GM18511 (cell line): Measurements from ENCODE around the gene HS6ST2.
A peak's percentile ranks its signal among the peaks of the same experiment; 100 is the strongest.

Experiments
- ATAC-seq: cut with Tn5 transposase; IDR thresholded peaks from one replicate; pipeline ENCODE4 v1.9.1; 2021; ENCODE audit warnings: mild to moderate bottlenecking, moderate library complexity; ENCODE audit not compliant: unreplicated experiment

The HS6ST2 gene

DNA sequence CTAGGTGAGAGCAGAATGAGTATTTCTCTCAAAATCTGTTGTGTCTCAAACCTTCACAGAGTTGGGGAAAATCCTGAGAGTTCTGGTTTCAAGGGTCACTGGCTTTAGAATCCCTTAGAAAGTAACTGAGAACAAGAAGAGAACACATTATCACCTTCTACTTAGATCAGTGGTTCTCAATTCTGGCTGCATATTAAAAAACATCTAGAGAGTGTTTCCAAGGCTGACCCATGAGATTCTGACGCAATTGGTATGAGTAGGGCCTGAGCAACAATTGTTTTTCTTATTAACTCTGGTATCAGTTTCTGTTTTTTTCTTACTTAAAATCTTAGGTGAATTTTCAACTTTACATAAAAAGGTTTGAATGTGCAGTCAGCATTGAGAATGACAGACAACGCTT, 212.8 kb downstream of the HS6ST2 start:
- no peak for ATAC-seq

DNA sequence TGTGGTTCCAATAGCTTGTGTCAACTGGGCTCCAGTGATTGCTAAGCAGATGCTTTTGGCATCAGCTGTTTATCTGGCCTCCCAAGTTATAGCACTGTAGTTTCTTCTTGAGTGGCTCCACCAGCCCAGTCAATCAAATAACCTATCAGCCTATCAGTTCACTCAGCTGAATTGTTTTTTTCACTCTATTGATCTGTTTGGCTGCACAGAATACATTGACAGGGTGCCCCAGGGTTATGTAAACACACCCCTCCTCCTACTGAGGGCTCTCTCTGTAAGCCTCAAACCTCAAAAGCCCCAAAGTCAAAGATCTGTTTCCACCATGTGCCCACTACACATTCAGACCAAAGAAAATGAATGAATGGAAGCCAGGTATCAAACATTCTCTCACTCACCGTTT, 214.0 kb downstream of the HS6ST2 start:
- peak; percentile 58 for ATAC-seq

DNA sequence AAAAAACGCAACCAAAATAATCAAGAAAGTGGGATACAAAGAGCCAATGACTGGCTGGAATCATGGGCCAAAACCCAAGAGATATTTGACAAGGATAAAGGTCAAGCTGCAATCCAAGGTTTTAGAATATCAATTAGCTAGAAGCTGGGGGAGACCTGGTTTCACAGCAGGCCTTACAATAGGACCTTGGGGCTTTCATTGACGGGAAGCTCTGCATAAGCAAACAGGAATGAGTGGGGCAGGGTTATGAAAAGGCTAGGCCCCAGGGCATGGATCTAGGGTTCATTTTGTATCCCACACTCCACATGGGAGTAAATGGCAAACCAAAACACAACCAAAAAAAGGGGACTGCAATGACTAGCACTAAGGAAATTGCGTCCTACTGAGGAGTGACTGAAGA, 215.3 kb downstream of the HS6ST2 start:
- no peak for ATAC-seq

DNA sequence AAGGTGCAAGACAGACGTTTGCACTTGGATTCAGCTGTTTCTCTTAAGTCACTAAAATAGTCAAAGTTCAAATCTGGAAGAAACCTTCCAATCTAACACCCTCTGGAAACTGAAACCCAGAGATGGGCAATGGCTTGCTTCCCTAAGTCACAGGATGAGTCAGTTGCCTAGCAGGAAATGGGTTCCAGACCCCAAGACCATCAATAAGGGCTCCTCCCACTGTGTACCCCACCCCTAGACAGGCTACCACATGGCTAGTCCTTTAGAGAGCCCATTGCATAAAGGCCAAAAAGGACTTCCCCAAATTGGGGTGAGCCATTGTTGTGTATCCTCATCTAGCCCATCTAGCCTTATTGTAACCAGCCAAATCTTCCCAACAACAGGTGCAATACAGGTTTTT, 216.2 kb downstream of the HS6ST2 start:
- ATAC-seq = no peak

DNA sequence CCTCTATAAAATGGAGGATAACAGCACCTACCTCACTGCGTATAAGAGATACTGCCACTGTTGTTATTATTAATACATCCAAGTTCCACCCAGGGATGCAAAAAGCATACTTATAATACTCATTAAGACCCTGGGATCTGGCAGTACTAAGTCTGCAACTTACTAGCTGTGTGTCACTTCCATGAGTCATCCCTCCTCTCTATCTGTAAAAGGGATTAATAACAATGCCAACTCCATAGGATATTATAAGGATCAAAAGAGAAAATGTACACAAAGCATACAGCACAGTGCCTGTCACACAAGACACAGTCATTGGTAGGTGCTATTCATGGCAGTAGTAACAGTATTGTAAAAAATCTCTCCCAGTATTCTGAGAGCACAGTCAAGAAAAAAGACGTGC, 216.7 kb downstream of the HS6ST2 start:
- no peak for ATAC-seq

DNA sequence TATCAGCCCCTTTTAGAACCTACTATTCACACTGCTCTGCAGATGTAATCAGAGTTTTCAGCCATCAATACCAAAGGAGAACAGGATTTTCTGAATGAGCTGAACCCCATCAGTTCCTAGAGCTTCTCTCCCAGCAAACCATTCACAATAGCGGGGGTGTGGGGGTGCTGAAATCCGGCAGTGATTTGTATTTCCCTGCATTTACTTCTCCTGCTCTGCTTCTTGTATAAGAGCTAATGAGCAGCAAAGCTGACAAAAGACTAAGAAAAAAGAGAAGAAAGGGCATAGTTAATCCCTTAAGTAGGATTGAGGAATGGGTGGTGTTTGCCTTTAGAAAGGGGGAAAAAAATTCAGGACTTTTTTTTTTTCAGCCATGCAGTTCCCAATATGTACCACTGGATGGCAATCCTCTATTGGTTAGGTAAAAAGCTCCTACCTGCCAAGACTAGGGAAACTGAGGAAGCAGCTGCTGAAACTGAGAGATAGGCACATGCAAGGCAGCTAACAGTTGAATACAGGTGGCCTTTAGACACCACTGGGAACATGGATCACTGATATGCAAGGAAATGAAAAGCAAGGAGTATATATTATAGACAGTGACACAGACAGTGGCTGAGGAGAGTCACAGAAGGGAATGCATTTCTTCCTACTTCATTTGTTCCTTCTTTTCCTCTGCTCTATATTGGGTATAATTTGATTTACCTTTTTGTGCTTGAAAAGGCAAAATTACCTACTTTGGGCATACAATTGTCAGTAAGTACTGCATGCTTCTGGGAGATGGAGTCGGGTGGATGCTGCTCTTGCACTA, 217.9 kb downstream of the HS6ST2 start:
- no peak for ATAC-seq

DNA sequence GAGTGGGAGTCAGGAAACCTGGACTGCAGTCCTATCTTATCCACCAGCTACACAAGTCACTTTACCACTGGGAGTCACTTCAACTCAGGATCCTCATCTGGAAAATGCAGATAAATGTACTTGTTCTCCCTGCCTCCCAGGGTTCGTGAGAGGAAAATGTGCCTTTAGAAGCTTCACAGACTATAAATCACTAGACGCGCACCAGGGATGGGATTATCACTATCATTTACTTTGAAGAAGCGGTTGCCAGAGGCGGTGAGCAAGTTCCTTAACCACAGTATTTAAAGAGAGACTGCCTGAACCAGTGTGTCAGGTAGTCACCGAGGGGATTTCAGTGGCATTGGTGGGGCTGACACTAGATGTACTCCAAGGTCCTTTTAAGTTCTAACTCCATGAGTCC, 219.5 kb downstream of the HS6ST2 start:
- ATAC-seq = no peak

DNA sequence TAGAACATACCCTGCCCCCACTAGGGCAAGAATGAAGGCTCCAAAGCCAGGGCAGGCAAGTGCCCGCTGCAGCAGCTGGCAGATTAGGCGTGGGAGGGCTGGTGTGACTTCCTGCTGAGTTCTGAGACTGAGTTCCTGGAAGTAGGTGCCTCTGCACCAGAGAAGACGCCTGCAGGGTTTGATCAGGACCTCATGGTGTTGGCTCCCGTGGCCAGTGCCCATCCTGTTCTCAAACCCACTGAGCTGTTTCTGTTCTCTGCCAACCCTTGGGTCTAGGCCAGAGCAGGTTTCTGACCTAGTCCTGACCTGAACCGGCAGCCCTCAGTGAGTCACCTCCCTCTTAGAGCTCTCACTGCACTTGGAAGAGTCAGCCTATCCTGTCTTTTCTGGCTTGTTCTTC, 220.7 kb downstream of the HS6ST2 start:
- peak; percentile 86 for ATAC-seq

DNA sequence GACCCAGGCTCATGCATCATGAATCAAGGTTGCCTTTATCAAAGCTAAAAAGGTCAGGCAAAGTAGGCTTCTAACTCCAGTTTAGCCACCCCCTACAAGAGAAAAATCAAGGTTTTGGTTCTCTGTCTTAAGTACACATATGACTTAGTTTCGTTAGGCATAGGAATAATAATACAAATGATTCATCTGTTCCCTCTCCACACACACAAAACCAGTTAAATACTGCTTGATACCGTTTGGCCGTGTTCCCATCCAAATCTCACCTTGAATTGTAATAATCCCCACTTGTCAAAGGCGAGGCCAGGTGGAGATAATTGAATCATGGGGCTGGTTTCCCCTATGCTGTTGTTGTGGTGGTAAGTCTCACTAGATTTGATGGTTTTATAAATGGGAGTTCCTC, 226.2 kb downstream of the HS6ST2 start:
- ATAC-seq = no peak

DNA sequence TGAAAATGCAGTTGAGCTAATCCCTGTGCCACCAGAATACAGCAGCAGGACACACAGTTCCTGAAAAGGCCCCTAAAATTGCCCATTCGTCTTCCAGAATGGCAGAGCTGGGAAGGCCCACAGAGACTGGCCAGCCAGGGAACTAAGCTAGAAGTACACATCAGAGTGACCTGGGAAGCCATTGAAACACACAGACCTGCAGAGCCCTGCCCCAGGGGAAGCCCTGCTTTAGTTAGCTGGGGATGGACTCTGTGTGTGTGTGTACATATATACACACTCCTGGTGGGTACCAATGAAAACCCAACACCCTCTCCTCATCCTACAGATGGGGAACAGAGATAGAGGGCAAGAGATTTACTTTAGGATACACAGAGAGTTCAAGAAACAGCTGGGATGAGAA, 227.7 kb downstream of the HS6ST2 start:
- no peak for ATAC-seq

DNA sequence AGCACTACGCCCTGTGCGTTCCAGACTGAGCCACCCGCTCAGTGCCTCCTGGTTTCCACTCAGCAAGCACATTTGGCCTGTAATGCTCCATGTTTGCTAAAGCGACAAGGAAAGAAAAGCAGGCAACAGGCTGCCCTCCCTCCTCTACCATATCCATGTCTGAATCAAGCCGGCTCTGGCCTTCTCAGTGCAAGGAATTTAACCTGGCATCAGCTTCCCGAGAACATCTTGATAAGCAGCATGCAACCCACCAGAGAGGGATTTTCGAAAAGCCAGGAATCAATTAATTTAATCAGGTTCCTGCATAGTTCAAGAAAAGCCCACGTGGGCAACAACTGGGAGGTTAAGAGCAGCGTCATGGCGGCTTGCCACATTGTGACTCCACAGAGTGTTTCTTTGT, 228.2 kb downstream of the HS6ST2 start:
- no peak for ATAC-seq

DNA sequence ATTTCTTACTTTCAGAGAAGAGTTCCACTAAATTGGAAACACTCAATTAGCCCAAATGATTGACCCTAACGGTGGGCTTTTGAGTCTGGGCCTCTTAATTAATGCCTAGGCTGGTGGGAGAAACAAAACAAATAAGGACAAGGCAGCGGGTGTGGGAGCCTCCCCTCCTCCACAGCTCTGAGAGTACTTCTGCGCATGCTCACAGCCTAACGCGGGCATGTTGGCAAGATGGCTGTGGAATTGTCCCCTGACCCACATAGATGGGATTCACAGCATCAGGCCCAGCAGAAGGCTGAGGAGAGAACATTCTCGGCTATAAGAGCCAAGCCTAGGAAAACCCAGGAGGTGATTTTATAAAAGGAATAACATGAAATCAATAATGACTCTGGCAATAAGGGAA, 230.1 kb downstream of the HS6ST2 start:
- no peak for ATAC-seq

DNA sequence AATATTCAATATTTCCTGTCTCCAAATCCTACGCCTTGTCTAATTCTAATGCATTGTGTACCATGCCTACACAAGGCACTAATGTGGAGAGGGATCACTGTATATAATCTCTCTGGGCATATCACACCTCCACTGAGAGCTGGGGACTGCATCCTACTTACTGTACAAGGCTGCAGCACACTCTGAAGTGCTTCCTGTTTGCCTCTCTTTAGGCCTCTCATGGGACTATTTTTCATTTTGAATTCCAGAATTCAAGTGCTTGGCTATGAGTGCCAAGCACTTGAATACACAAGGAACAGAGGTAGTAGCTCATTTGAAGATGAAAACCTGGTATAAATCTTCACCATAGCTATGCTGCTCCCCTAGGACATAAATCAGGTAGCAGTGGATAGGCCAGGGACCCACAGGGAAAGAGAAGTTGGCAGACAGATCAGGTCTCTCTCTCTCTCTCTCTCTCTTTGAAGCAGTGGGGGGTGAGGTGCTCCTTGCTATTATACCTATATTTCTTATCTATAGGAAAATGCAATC, 239.9 kb downstream of the HS6ST2 start:
- no peak for ATAC-seq

DNA sequence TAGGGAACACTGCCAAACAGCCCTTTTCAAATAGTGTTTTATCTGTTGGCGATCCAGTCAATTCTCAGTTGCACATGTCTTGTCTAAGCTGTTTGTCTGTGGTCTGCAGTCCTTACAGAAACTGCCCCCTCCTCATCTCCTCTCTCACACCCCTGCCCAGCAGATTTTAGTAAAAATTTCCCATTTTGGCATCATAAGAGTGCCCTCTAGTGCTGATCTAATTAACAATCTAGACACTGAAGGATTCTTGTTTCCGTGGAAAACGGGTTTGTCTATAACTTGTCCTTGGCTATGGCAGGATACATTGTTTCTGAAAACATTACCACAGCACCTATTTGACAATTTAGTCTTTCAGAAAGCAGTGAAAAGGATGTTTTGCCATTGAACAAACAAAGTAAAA, 242.4 kb downstream of the HS6ST2 start:
- no peak for ATAC-seq

DNA sequence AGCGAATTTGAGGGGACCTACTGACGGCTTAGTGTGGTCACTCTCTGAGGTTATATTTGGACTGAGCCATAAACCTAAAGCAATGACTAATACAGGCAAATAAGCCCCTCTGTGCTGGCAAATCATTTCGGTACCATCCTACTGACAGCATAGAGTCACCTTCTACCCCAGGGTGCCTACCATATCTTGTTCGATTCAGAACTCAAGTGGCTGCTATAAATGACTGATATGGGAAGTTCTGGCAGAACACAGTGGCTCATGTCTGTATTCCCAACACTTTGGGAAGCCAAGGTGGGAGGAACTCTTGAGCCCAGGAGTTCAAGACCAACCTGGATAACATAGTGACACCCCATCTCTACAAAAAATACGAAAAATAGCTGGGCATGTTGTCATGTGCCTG, 243.5 kb downstream of the HS6ST2 start:
- no peak for ATAC-seq

DNA sequence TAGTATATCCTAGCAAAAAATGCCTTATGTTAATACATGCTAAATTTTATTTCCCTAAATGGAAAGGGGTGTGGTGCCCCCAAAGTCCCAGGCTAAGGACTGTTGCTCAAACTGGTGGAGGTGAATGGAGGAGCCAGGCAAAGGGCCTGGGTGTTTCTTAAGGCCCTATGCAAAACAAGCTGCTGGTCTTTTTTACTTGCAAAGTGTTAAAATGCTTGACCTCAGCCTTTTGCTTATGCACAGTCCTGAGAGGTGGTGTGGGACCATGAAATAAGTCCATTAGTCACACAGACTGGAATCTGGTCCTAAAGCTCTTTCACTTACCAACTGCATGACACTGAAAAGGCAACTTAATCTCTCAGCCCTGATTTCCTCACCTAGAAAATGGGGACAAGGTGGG, 246.1 kb downstream of the HS6ST2 start:
- no peak for ATAC-seq

DNA sequence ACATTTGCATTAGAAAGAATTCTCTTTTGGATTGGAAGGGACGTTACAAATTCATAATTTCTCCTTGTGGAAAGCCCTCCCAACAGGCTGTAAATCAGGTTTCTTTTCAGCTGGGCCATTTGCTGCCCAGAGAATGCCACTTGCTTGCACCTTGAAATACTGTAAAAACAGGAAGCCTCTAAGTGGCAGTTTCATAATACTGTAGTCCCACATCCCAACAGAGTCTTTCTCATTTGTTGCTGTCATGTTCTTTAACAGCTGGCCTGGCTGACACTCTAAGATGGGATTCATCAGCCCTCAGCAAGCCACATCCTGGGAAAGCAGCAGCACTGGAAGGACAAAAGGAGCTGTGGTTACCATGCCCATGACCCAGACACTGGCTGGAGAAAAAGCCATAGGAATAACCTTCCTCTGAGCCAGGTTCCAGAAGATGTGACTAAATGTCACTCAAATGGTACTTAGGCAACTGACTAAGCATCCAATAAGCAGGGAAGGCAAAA, 247.7 kb downstream of the HS6ST2 start:
- ATAC-seq = no peak

DNA sequence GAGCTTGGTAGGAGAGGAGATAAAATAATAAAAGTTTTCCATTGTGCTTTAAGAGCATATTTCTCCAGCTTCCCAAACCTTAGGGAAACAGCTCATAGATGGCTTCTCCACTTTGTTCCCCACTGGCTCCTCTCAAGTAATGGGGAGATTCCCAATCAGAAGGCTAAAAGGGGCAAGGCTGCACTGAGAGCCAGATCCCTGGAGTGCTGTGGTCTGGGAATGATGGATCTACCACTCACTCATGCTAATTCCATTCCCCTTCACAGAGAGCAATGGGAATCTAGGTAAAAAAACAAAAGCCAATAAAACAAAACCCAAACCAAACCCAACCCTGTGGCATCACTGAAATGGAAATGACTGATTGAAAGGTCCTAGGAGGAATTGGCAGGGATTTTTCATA, 249.9 kb downstream of the HS6ST2 start:
- ATAC-seq = no peak

DNA sequence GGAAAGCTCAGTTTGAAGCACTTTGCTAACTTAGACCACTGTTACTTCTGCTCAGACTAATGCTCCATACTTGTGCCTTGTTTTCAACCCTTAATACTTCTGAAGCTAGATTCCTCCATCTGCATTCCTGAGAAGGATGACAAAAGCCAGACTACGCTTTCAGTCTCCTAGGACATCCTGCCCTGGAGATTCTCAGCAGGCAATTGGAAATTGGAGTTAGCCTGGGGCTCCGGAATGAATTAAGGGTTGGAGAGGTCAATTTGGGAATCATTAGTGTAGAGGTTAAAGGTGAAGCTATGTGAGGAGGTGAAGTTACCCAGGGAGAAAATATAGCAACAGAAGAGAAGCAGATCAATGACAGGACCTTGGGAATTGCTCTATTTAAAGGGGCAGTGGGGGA, 253.7 kb downstream of the HS6ST2 start:
- no peak for ATAC-seq

DNA sequence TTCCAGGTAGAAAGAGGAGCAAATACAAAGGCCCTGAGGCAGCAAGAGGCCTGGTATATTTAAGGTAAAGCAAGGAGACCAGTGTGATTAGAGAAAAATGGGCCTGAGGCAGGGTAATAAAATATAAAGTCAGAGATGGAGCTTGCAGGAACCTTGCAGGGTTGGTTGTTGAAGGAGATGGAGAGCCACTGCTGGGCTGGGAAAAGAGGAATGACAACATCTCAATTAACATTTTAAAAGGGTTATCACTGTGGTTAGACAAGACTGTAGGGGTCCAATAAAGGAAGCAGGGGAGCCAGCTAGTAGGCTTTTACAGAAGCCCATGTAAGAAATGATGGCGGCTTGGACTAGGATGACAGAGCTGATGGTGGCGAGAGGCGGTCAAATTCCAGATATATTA, 264.0 kb downstream of the HS6ST2 start:
- ATAC-seq = no peak

DNA sequence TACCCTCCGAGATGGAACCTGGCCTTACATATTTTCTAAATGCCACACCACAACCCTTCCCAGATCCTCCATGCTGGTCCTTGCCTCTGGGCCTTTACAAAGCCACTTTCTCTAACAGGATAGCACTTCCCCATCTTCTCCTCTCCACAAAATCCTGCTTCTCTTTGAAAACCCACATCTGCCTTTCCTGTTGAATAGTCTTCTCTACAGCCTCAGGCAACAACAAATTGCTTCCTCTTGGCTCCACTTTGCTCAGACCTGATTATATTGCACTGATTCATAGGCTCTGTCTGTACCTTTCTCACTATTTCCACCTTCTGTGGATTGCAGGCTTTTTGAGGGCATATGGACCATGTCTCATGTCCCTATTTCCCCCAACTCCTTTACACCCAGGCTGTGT, 265.9 kb downstream of the HS6ST2 start:
- no peak for ATAC-seq

DNA sequence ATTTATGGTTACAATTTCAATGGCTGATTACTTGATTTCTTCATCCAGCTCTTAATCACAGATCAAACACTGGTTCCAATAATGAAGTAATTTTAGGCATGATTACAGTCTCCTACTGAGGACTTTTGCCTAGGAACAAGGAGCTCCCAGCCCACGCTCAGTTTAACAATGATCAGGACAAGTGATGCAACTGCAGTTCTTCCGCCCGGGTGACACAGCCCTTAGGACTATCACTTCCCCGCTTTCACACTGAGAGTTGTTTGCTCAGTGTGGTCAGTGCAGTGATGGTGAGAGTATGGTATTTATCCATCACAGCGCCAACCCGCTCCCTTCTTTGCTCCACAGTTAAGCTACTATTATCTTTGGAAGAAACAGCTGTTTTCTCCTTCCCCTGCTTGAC, 266.4 kb downstream of the HS6ST2 start:
- ATAC-seq = no peak
